ENCODE data around the gene CHGA. TPM values are rescaled to one million over a fixed set of nuclear protein-coding genes. Genes with fewer than 3 reads are reported as not detected.

CHGA gene
- total and polyA plus RNA-seq, 12 donors = 0.54 to 3,883 (median 760) TPM; not detected in 1

GRCh38 chr14:92936085-92936484 is 13.1 kb downstream of the CHGA start:
- TF ChIP-seq CTCF (IDR thresholded peaks at IDR 0.05) = no peak
- TF ChIP-seq POLR2A (IDR thresholded peaks at IDR 0.05) = no peak
- no peaks in the 10 kb centered on the region for H3K27me3 ChIP-seq
- DNase-seq = peak in 1 of 7 donors; percentile 77
- H3K4me1 ChIP-seq (replicated peaks in 1 of 2) = no peaks in the 10 kb centered on the region
- no peak overlapping the region for H3K4me3 ChIP-seq
- no peaks in the 10 kb centered on the region for H3K9me3 ChIP-seq (replicated peaks in 1 of 3)
- no peak overlapping the region for H3K27ac ChIP-seq
- intact Hi-C loops (cut with DNase I) = no loop called here
- H3K36me3 ChIP-seq (replicated peaks in 1 of 2) = no peaks in the 10 kb centered on the region
- WGBS, 4 donors = 83 to 89% (median 87%) methylated on average over 7 to 11 of the region's 11 CpGs

- H3K27me3 ChIP-seq = no peaks in the 10 kb centered on the region
- TF ChIP-seq POLR2A (IDR thresholded peaks at IDR 0.05) (no peak), CTCF (IDR thresholded peaks at IDR 0.05) (no peak)
- DNase-seq = peak in 1 of 7 donors; percentile 15
- 77 to 86% (median 82%) methylated on average over 8 to 16 of the region's 16 CpGs for WGBS, 4 donors
- no peaks in the 10 kb centered on the region for H3K9me3 ChIP-seq (replicated peaks in 1 of 3)
- H3K36me3 ChIP-seq (replicated peaks in 1 of 2) = no peaks in the 10 kb centered on the region
- no peak overlapping the region for H3K27ac ChIP-seq
- H3K4me1 ChIP-seq (replicated peaks in 1 of 2) = no peaks in the 10 kb centered on the region
- intact Hi-C loops (cut with DNase I) = no loop called here
- no peak overlapping the region for H3K4me3 ChIP-seq
These were observed 14.3 kb downstream of the CHGA start for GRCh38 chr14:92937051-92937937.

- intact Hi-C loops (cut with DNase I) = no loop called here
- no peak for TF ChIP-seq CTCF (IDR thresholded peaks at IDR 0.05)
- no peak for TF ChIP-seq POLR2A (IDR thresholded peaks at IDR 0.05)
- Histone ChIP-seq H3K4me1 (replicated peaks in 1 of 2) (no peaks in the 10 kb centered on the region), H3K27ac (no peak overlapping the region), H3K4me3 (no peak overlapping the region), H3K36me3 (replicated peaks in 1 of 2) (no peaks in the 10 kb centered on the region), H3K9me3 (replicated peaks in 1 of 3) (no peaks in the 10 kb centered on the region), H3K27me3 (no peaks in the 10 kb centered on the region)
- no peak for DNase-seq
- WGBS, 4 donors = 79 to 89% (median 85%) methylated on average over 4 to 9 of the region's 9 CpGs
These were observed 15.4 kb downstream of the CHGA start for GRCh38 chr14:92938235-92938875.

GRCh38 chr14:92938890-92939671 is 16.1 kb downstream of the CHGA start:
- 85 to 97% (median 91%) methylated on average over 15 to 27 of the region's 27 CpGs for WGBS, 4 donors
- no peak for DNase-seq
- H3K9me3 ChIP-seq (replicated peaks in 1 of 3) = no peaks in the 10 kb centered on the region
- H3K36me3 ChIP-seq (replicated peaks in 1 of 2) = no peaks in the 10 kb centered on the region
- TF ChIP-seq POLR2A (IDR thresholded peaks at IDR 0.05) (no peak), CTCF (IDR thresholded peaks at IDR 0.05) (no peak)
- H3K4me1 ChIP-seq (replicated peaks in 1 of 2) = no peaks in the 10 kb centered on the region
- H3K27me3 ChIP-seq = no peaks in the 10 kb centered on the region
- H3K4me3 ChIP-seq = no peak overlapping the region
- intact Hi-C loops (cut with DNase I) = no loop called here
- H3K27ac ChIP-seq = no peak overlapping the region
